Measurements from ENCODE around the gene GRID2. TPM values are rescaled to one million over a fixed set of nuclear protein-coding genes. Genes with fewer than 3 reads are reported as not detected.

Gene GRID2
- total RNA-seq, 1 donor from 2014 or later: 2.1 TPM

- DNase-seq: no peak
- no peak overlapping the region for H3K4me3 Mint-ChIP-seq (ENCODE audit: unreplicated experiment)
- H3K9me3 Mint-ChIP-seq (ENCODE audit: unreplicated experiment): no peaks in the 10 kb centered on the region
- no peak for TF ChIP-seq CTCF (IDR thresholded peaks at IDR 0.05; ENCODE audit: partially characterized antibody, unreplicated experiment)
- H3K36me3 Mint-ChIP-seq (ENCODE audit: unreplicated experiment): no peaks in the 10 kb centered on the region
- peaks cover 2% of the 10 kb centered on the region for H3K27me3 Mint-ChIP-seq (ENCODE audit: unreplicated experiment)
- no peaks in the 10 kb centered on the region for H3K4me1 Mint-ChIP-seq (ENCODE audit: low read depth, unreplicated experiment)
- no peak overlapping the region for H3K27ac Mint-ChIP-seq (ENCODE audit: unreplicated experiment)
Observed at GRCh38 chr4:93779228-93779627, 1475.5 kb downstream of the GRID2 start.

- Mint-ChIP-seq H3K9me3 (ENCODE audit: unreplicated experiment) (no peaks in the 10 kb centered on the region), H3K27ac (ENCODE audit: unreplicated experiment) (no peak overlapping the region), H3K27me3 (ENCODE audit: unreplicated experiment) (peaks cover 2% of the 10 kb centered on the region)
Observed at GRCh38 chr4:93780080-93780479, 1476.3 kb downstream of the GRID2 start.

GRCh38 chr4:93781198-93781597, 1477.4 kb downstream of the GRID2 start:
- H3K4me3 Mint-ChIP-seq (ENCODE audit: unreplicated experiment): no peak overlapping the region
- H3K27me3 Mint-ChIP-seq (ENCODE audit: unreplicated experiment): peaks cover 2% of the 10 kb centered on the region
- no peak for TF ChIP-seq CTCF (IDR thresholded peaks at IDR 0.05; ENCODE audit: partially characterized antibody, unreplicated experiment)
- no peaks in the 10 kb centered on the region for H3K4me1 Mint-ChIP-seq (ENCODE audit: low read depth, unreplicated experiment)
- no peaks in the 10 kb centered on the region for H3K9me3 Mint-ChIP-seq (ENCODE audit: unreplicated experiment)
- DNase-seq: no peak
- H3K27ac Mint-ChIP-seq (ENCODE audit: unreplicated experiment): no peak overlapping the region
- no peaks in the 10 kb centered on the region for H3K36me3 Mint-ChIP-seq (ENCODE audit: unreplicated experiment)

More at GRCh38 chr4:93780080-93780479, 1476.3 kb downstream of the GRID2 start:
- Mint-ChIP-seq H3K36me3 (ENCODE audit: unreplicated experiment) (no peaks in the 10 kb centered on the region), H3K4me1 (ENCODE audit: low read depth, unreplicated experiment) (no peaks in the 10 kb centered on the region), H3K4me3 (ENCODE audit: unreplicated experiment) (no peak overlapping the region)
- no peak for TF ChIP-seq CTCF (IDR thresholded peaks at IDR 0.05; ENCODE audit: partially characterized antibody, unreplicated experiment)
- DNase-seq: no peak

- no peaks in the 10 kb centered on the region for H3K36me3 Mint-ChIP-seq (ENCODE audit: unreplicated experiment)
- no peaks in the 10 kb centered on the region for H3K27me3 Mint-ChIP-seq (ENCODE audit: unreplicated experiment)
- TF ChIP-seq CTCF (IDR thresholded peaks at IDR 0.05; ENCODE audit: partially characterized antibody, unreplicated experiment): no peak
- H3K4me1 Mint-ChIP-seq (ENCODE audit: low read depth, unreplicated experiment): no peaks in the 10 kb centered on the region
- no peak overlapping the region for H3K27ac Mint-ChIP-seq (ENCODE audit: unreplicated experiment)
- DNase-seq: no peak
- H3K4me3 Mint-ChIP-seq (ENCODE audit: unreplicated experiment): no peak overlapping the region
- no peaks in the 10 kb centered on the region for H3K9me3 Mint-ChIP-seq (ENCODE audit: unreplicated experiment)
Observed at GRCh38 chr4:93786149-93786548, 1482.4 kb downstream of the GRID2 start.

- Mint-ChIP-seq H3K27me3 (ENCODE audit: unreplicated experiment) (no peaks in the 10 kb centered on the region), H3K4me1 (ENCODE audit: low read depth, unreplicated experiment) (no peaks in the 10 kb centered on the region), H3K9me3 (ENCODE audit: unreplicated experiment) (peaks cover 2% of the 10 kb centered on the region), H3K4me3 (ENCODE audit: unreplicated experiment) (no peak overlapping the region), H3K27ac (ENCODE audit: unreplicated experiment) (no peak overlapping the region), H3K36me3 (ENCODE audit: unreplicated experiment) (no peaks in the 10 kb centered on the region)
- TF ChIP-seq CTCF (IDR thresholded peaks at IDR 0.05; ENCODE audit: partially characterized antibody, unreplicated experiment): peak; percentile 70
- DNase-seq: no peak
Observed at GRCh38 chr4:93788712-93789111, 1484.9 kb downstream of the GRID2 start.
